ENCODE data around the gene INSRR.

DNA sequence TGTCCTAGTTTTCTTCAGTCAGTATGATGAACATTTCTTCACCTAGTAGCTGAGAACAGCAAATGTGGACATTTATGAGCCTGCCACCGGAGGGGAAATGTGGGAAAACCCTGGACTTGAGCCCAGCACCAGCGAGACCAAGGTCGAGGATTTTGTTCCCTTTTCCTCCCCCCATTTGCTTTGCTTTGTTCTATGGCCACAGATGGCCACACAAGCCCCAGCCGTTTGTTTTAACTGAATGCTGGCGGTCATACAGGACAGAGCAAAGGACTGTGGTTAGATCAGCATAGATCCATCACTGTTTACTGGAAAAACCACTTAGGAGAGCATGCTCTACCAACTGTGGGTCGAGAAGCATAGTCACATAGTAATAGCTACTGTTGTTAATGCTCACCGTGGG is 63.1 kb downstream of the INSRR start:
- TF ChIP-seq, protein P1, sequence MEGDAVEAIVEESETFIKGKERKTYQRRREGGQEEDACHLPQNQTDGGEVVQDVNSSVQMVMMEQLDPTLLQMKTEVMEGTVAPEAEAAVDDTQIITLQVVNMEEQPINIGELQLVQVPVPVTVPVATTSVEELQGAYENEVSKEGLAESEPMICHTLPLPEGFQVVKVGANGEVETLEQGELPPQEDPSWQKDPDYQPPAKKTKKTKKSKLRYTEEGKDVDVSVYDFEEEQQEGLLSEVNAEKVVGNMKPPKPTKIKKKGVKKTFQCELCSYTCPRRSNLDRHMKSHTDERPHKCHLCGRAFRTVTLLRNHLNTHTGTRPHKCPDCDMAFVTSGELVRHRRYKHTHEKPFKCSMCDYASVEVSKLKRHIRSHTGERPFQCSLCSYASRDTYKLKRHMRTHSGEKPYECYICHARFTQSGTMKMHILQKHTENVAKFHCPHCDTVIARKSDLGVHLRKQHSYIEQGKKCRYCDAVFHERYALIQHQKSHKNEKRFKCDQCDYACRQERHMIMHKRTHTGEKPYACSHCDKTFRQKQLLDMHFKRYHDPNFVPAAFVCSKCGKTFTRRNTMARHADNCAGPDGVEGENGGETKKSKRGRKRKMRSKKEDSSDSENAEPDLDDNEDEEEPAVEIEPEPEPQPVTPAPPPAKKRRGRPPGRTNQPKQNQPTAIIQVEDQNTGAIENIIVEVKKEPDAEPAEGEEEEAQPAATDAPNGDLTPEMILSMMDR (conservative IDR thresholded peaks at IDR 0.05): no peak
- TF ChIP-seq EZH2 (IDR thresholded peaks at IDR 0.05; ENCODE audit: low read depth): no peak

Data from PC-9 (cell line).